OCI-LY1 (cell line): Measurements from ENCODE around the gene ODAD2.

Experiments used
- H2AFZ ChIP-seq: fragments of 200-600 bp; sonication (generic), shearing (Covaris generic); 2 replicates; pipeline ENCODE4 v1.6.0; 2014; ENCODE audit warnings: antibody characterized with exemption, mild to moderate bottlenecking, low read length
- H3F3A ChIP-seq: fragments of 200-600 bp; sonication (generic), shearing (Covaris generic); 2 replicates; pipeline ENCODE4 v1.6.0; 2014; ENCODE audit warnings: mild to moderate bottlenecking, antibody characterized with exemption, low read length, moderate library complexity; ENCODE audit not compliant: insufficient read depth
- H3K27ac ChIP-seq: fragments of 200-600 bp; sonication (generic); 2 replicates; pipeline ENCODE4 v1.5.1; 2014; ENCODE audit warnings: low read length, mixed run types, mild to moderate bottlenecking, low read depth; ENCODE audit not compliant: poor library complexity, severe bottlenecking
- H3K27me3 ChIP-seq: fragments of 200-600 bp; sonication (generic); 2 replicates; pipeline ENCODE4 v1.6.0; 2014; ENCODE audit warnings: antibody characterized with exemption, mild to moderate bottlenecking, low read length, moderate library complexity; ENCODE audit not compliant: insufficient read depth
- H3K36me3 ChIP-seq: fragments of 200-600 bp; sonication (generic); 2 replicates; pipeline ENCODE4 v1.6.1; 2014; ENCODE audit warnings: mild to moderate bottlenecking, antibody characterized with exemption, low read length, moderate library complexity, mixed read lengths; ENCODE audit not compliant: insufficient read depth
- H3K4me1 ChIP-seq: fragments of 200-600 bp; sonication (generic); 2 replicates; pipeline ENCODE4 v1.5.1; 2014; ENCODE audit warnings: mild to moderate bottlenecking, low read length, moderate library complexity; ENCODE audit not compliant: insufficient read depth, severe bottlenecking
- H3K4me2 ChIP-seq: fragments of 200-600 bp; sonication (generic), shearing (Covaris generic); 2 replicates; pipeline ENCODE4 v1.6.1; 2014; ENCODE audit warnings: low read length
- H3K4me3 ChIP-seq: fragments of 200-600 bp; sonication (generic); 2 replicates; pipeline ENCODE4 v1.5.1; 2014; ENCODE audit warnings: low read length, low read depth, mild to moderate bottlenecking, mixed read lengths; ENCODE audit not compliant: poor library complexity, severe bottlenecking
- H3K79me2 ChIP-seq: fragments of 200-600 bp; shearing (Covaris generic); 2 replicates; pipeline ENCODE4 v1.6.1; 2016; ENCODE audit warnings: mixed run types, low read length, mixed read lengths; ENCODE audit not compliant: insufficient read depth
- H3K9ac ChIP-seq: fragments of 200-600 bp; sonication (generic), shearing (Covaris generic); 2 replicates; pipeline ENCODE4 v1.6.1; 2014; ENCODE audit warnings: mild to moderate bottlenecking, low read length, mixed read lengths
- H3K9me2 ChIP-seq: fragments of 200-600 bp; sonication (generic), shearing (Covaris generic); 2 replicates; pipeline ENCODE4 v1.6.1; 2014; ENCODE audit warnings: low read depth, mild to moderate bottlenecking, low read length, mixed read lengths
- H3K9me3 ChIP-seq: fragments of 200-600 bp; shearing (Covaris generic); 2 replicates; pipeline ENCODE4 v1.6.1; 2014; ENCODE audit warnings: low read length, mixed read lengths
- H4K20me1 ChIP-seq: fragments of 200-600 bp; sonication (generic), shearing (Covaris generic); 2 replicates; pipeline ENCODE4 v1.6.0; 2016; ENCODE audit warnings: mild to moderate bottlenecking, low read length; ENCODE audit not compliant: insufficient read depth
- EZH2 ChIP-seq: fragments of 200-600 bp; sonication (generic), shearing (Covaris generic); IDR thresholded peaks from 2 replicates; pipeline ENCODE4 v1.8.0; 2017; ENCODE audit warnings: borderline replicate concordance, mixed run types, mild to moderate bottlenecking, antibody characterized with exemption, low read length, moderate library complexity, mixed read lengths
- TF ChIP-seq, protein P1 (sequence below): fragments of 200-600 bp; sonication (generic), shearing (Covaris generic); IDR thresholded peaks from 2 replicates; pipeline ENCODE4 v1.5.1; 2017; ENCODE audit warnings: mild to moderate bottlenecking, antibody characterized with exemption, low read length, moderate library complexity, mixed read lengths

The ODAD2 gene

DNA sequence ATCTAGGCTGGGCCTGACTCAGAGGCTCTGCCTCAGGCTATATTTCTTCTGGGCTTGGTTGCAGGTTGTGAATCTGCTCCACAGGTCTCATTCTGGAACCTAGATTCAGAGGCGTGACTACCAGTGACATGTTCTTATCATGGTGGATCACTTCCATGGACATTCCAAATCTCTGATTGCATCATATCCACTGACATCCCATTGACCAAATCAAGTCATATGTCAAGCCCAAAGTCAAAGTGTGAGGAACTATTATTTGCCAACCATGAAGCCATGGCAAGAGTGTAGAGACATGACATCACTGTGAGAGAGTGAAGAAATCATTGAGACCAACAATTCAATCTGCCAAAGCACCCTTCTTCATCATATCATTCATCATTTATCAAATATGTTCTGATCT lies 11.9 kb upstream of the ODAD2 start:
- no peak for TF ChIP-seq EZH2
- TF ChIP-seq, protein P1, sequence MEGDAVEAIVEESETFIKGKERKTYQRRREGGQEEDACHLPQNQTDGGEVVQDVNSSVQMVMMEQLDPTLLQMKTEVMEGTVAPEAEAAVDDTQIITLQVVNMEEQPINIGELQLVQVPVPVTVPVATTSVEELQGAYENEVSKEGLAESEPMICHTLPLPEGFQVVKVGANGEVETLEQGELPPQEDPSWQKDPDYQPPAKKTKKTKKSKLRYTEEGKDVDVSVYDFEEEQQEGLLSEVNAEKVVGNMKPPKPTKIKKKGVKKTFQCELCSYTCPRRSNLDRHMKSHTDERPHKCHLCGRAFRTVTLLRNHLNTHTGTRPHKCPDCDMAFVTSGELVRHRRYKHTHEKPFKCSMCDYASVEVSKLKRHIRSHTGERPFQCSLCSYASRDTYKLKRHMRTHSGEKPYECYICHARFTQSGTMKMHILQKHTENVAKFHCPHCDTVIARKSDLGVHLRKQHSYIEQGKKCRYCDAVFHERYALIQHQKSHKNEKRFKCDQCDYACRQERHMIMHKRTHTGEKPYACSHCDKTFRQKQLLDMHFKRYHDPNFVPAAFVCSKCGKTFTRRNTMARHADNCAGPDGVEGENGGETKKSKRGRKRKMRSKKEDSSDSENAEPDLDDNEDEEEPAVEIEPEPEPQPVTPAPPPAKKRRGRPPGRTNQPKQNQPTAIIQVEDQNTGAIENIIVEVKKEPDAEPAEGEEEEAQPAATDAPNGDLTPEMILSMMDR, result no peak
- no peaks in the 10 kb centered on the region for H4K20me1 ChIP-seq
- no peak overlapping the region for H3K9ac ChIP-seq
- no peak overlapping the region for H3K4me2 ChIP-seq
- H3K9me3 ChIP-seq, result no peaks in the 10 kb centered on the region
- H3K36me3 ChIP-seq, result no peaks in the 10 kb centered on the region
- no peaks in the 10 kb centered on the region for H3K27me3 ChIP-seq
- no peak overlapping the region for H3K27ac ChIP-seq
- H3K79me2 ChIP-seq, result no peaks in the 10 kb centered on the region
- H3K4me1 ChIP-seq, result no peaks in the 10 kb centered on the region
- H2AFZ ChIP-seq, result no peak overlapping the region
- no peaks in the 10 kb centered on the region for H3K9me2 ChIP-seq
- no peaks in the 10 kb centered on the region for H3F3A ChIP-seq
- no peak overlapping the region for H3K4me3 ChIP-seq

DNA sequence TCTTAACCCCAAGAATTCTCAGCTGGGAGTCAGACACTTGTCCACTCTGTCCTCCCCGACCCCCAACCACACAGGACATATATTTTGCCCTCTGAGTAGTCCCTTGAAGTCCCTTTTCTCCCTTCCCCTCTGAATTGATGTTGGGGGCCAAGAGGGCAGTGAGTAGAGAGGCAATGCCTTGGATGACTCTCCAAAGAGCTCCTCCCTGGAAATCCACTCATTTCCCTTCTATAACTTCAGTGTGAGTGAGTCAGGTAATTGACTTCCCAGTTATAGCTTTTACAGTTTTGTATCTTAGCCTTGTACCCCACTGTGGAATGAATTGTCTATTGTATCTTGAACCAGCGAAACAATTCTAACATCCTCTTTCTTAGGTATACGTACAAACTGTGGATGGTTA lies 9.2 kb upstream of the ODAD2 start:
- H3K4me1 ChIP-seq, result no peaks in the 10 kb centered on the region
- TF ChIP-seq, protein P1, result no peak
- TF ChIP-seq EZH2, result no peak
- H3K4me2 ChIP-seq, result no peak overlapping the region
- H3K27me3 ChIP-seq, result no peaks in the 10 kb centered on the region
- H2AFZ ChIP-seq, result no peak overlapping the region
- H3K9me3 ChIP-seq, result no peaks in the 10 kb centered on the region
- no peaks in the 10 kb centered on the region for H3K36me3 ChIP-seq
- no peaks in the 10 kb centered on the region for H3F3A ChIP-seq
- H3K9me2 ChIP-seq, result no peaks in the 10 kb centered on the region
- no peak overlapping the region for H3K4me3 ChIP-seq
- no peaks in the 10 kb centered on the region for H3K79me2 ChIP-seq
- H3K9ac ChIP-seq, result no peak overlapping the region
- H3K27ac ChIP-seq, result no peak overlapping the region
- H4K20me1 ChIP-seq, result no peaks in the 10 kb centered on the region

DNA sequence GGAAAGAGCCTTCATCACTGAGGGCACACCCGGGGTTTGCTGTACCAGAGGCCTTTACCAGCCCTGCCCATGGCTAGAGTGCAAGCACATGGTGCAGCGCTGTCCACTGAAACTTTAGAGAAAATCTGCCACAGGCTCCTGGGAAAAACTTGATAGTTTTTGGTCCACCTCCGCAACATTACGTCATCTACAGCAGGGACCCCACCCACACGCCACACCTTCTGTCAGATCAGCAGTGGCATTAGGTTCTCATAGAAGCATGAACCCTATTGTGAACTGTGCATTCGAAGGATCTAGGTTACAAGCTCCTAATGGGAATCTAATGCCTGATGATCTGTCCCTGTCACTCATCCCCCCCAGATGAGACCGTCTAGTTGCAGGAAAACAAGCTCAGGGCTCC lies 2.5 kb upstream of the ODAD2 start:
- no peaks in the 10 kb centered on the region for H3K4me1 ChIP-seq
- no peak overlapping the region for H2AFZ ChIP-seq
- no peaks in the 10 kb centered on the region for H4K20me1 ChIP-seq
- no peak overlapping the region for H3K9ac ChIP-seq
- no peaks in the 10 kb centered on the region for H3K79me2 ChIP-seq
- H3K9me2 ChIP-seq, result no peaks in the 10 kb centered on the region
- no peaks in the 10 kb centered on the region for H3K36me3 ChIP-seq
- H3K27me3 ChIP-seq, result no peaks in the 10 kb centered on the region
- H3F3A ChIP-seq, result no peaks in the 10 kb centered on the region
- no peaks in the 10 kb centered on the region for H3K9me3 ChIP-seq
- H3K4me2 ChIP-seq, result no peak overlapping the region
- H3K27ac ChIP-seq, result no peak overlapping the region
- TF ChIP-seq, protein P1, result no peak
- no peak for TF ChIP-seq EZH2
- H3K4me3 ChIP-seq, result no peak overlapping the region
